Heart right ventricle (tissue), 16 donors: ENCODE measurements around the gene SMOC1. TPM values are rescaled to one million over a fixed set of nuclear protein-coding genes. Genes with fewer than 3 reads are reported as not detected.

Source experiments
- ATAC-seq, 8 donors: fragments of 200-7000 bp; cut with Tn5 transposase; one replicate each; pipeline ENCODE4 v1.9.1; 2020; ENCODE audit warnings: mild to moderate bottlenecking in 8 of 8, moderate library complexity in 8 of 8, moderate number of reproducible peaks in 1 of 8
- DNase-seq, 2 donors: peaks; one replicate each; pipeline ENCODE4 v3.0.0-alpha.2; 2020
- H3K27ac ChIP-seq, 10 donors: fragments of 200-600 bp; sonication (generic) in 2 of 10; one replicate each; pipeline versions ENCODE4 v1.5.0 to v1.8.0; 2020 to 2022; ENCODE audit warnings: mild to moderate bottlenecking in 3 of 10
- H3K27me3 ChIP-seq, 7 donors: fragments of 200-600 bp; one replicate each; pipeline ENCODE4 v1.8.0; 2021 to 2022; ENCODE audit warnings: mild to moderate bottlenecking in 2 of 7
- H3K36me3 ChIP-seq, 9 donors: fragments of 200-600 bp; sonication (generic) in 1 of 9; one replicate each; pipeline versions ENCODE4 v1.5.0 to v1.8.0; 2020 to 2022; ENCODE audit warnings: mild to moderate bottlenecking in 2 of 9
- H3K4me1 ChIP-seq, 9 donors: fragments of 200-600 bp; sonication (generic) in 1 of 9; one replicate each; pipeline versions ENCODE4 v1.5.0 to v1.8.0; 2020 to 2022; ENCODE audit warnings: mild to moderate bottlenecking in 4 of 9
- H3K4me3 ChIP-seq, 10 donors: fragments of 200-600 bp; sonication (generic) in 2 of 10; one replicate each; pipeline versions ENCODE4 v1.5.0 to v1.8.0; 2020 to 2022; ENCODE audit warnings: mild to moderate bottlenecking in 7 of 10, moderate library complexity in 2 of 10
- H3K9me3 ChIP-seq, 11 donors: fragments of 200-600 bp in 10 of 11; sonication (generic) in 2 of 11; one replicate each; pipeline versions ENCODE4 v1.5.0 to v1.8.0; 2013 to 2022; ENCODE audit warnings: mild to moderate bottlenecking in 2 of 11, control low read depth in 1 of 11, moderate library complexity in 1 of 11
- CTCF ChIP-seq, 9 donors: fragments of 200-600 bp; sonication (generic) in 2 of 9; IDR thresholded peaks; one replicate each; pipeline versions ENCODE4 v1.5.0 to v1.8.0; 2021 to 2022; ENCODE audit warnings: antibody characterized with exemption in 9 of 9, mild to moderate bottlenecking in 5 of 9, moderate library complexity in 1 of 9
- WGBS, 2 donors: extraction: QIAGEN DNeasy Blood & Tissue Kit; methylation state at CpG; one replicate each; pipeline ENCODE4 v1.1.7; 2013; ENCODE audit warnings: inconsistent platforms in 1 of 2; 5-methylcytosine and 5-hydroxymethylcytosine counted together
- intact Hi-C, 10 donors: fragments of 100-400 bp; cut with DNase I; formaldehyde crosslinking; loops; one replicate each; pipeline versions ENCODE4 v1.11.1 to v1.14.2; 2022
- polyA plus RNA-seq, 2 donors: library from polyadenylated mRNA; stranded (reverse); fragments of 200-250 nt; gene quantifications; one replicate each; pipeline ENCODE4 v1.2.3, GENCODE V29; 2013
- total RNA-seq, 10 donors: library from RNA; stranded (reverse); fragmentation: NEBNext Ultra II Directional in 3 of 10; extraction: Animal tissue kit (Norgen Biotek cat#: 25700) in 3 of 10; gene quantifications; one replicate each; pipeline versions ENCODE4 v1.2.1 to v1.2.4, GENCODE V29; 2021 to 2023
- donor health status: Arrhythmogenic right ventricular cardiomyopathy.
- donor health status: ischemic (EF 13 %, LVEDD 7.1; RV severe dilation, severe dysfunction).
- donor health status: healthy with polysubstance abuse.
- donor health status: DM: no; HTN: yes; CAD: no.
- donor health status: DM: no; HTN: no; CAD: no.
- donor health status: ischemic (EF 25% LVEDD 6.9; RV normal size, moderate dysfunction).
- donor health status: ischemic (EF 25% LVEDD 5.7; RV mildly dilated, moderate dysfunction).
- donor health status: healthy.
- donor health status: DM: yes; HTN: yes; CAD: no.
- donor health status: Ischemic cardiomyopathy.
- donor health status: ischemic (EF 35%, LVEDD 5.7; RV mildly dilated, moderate dysfunction).
- donor health status: nonischemic (EF 11% LVEDD 7.7; RV severe dilation, severe dysfunction).
- donor health status: DM: yes; HTN: yes; CAD: no.
- donor health status: PGD.
- donor health status: ischemic (EF 29% LVEDD 5.4; RV normal size, mild dysfunction).
- donor health status: nonischemic (EF 23%, LVEDD 6.1; RV moderate dilation, normal function).

SMOC1 gene
- total and polyA plus RNA-seq, 12 donors = 0.15 to 6.8 (median 1.3) TPM

GRCh38 chr14:69989622-69990021 is 110.4 kb downstream of the SMOC1 start:
- TF ChIP-seq CTCF (IDR thresholded peaks at IDR 0.05) = no peak
- WGBS, 2 donors = 65 to 76% methylated on average over 3 of the region's 3 CpGs
- intact Hi-C loops = no loop called here
- Histone ChIP-seq H3K27me3 (peaks cover 0 to 36% (median 18%) of the 10 kb centered on the region in 7 donors), H3K4me1 (peaks cover 0 to 12% (median 0%) of the 10 kb centered on the region in 9 donors), H3K4me3 (no peak overlapping the region), H3K27ac (no peak overlapping the region), H3K9me3 (no peaks in the 10 kb centered on the region), H3K36me3 (no peaks in the 10 kb centered on the region)
- no peak for ATAC-seq
- DNase-seq = no peak

GRCh38 chr14:69990323-69990722 is 111.1 kb downstream of the SMOC1 start:
- H3K36me3 ChIP-seq = no peaks in the 10 kb centered on the region
- H3K9me3 ChIP-seq = no peaks in the 10 kb centered on the region
- no peak overlapping the region for H3K4me3 ChIP-seq
- H3K4me1 ChIP-seq = peaks cover 0 to 12% (median 0%) of the 10 kb centered on the region in 9 donors
- intact Hi-C loops = no loop called here
- H3K27me3 ChIP-seq = peaks cover 0 to 36% (median 14%) of the 10 kb centered on the region in 7 donors
- TF ChIP-seq CTCF (IDR thresholded peaks at IDR 0.05) = no peak
- no peak overlapping the region for H3K27ac ChIP-seq
- DNase-seq (no peak), ATAC-seq (peak in 1 of 8 donors; percentile 54)

- ATAC-seq (no peak), DNase-seq (no peak)
- no peak overlapping the region for H3K27ac ChIP-seq
- no peaks in the 10 kb centered on the region for H3K9me3 ChIP-seq
- H3K4me3 ChIP-seq = no peak overlapping the region
- intact Hi-C loops = no loop called here
- H3K36me3 ChIP-seq = no peaks in the 10 kb centered on the region
- TF ChIP-seq CTCF (IDR thresholded peaks at IDR 0.05) = no peak
- H3K27me3 ChIP-seq = peaks cover 0 to 34% (median 15%) of the 10 kb centered on the region in 7 donors
- peaks cover 0 to 12% (median 0%) of the 10 kb centered on the region in 9 donors for H3K4me1 ChIP-seq
Measured at GRCh38 chr14:69991422-69991821, 112.2 kb downstream of the SMOC1 start.

- Histone ChIP-seq H3K9me3 (no peaks in the 10 kb centered on the region), H3K4me1 (peaks cover 0 to 12% (median 0%) of the 10 kb centered on the region in 9 donors), H3K4me3 (no peak overlapping the region), H3K36me3 (no peaks in the 10 kb centered on the region), H3K27ac (no peak overlapping the region), H3K27me3 (peaks cover 0 to 30% (median 15%) of the 10 kb centered on the region in 7 donors)
- TF ChIP-seq CTCF (IDR thresholded peaks at IDR 0.05) = no peak
- intact Hi-C loops = no loop called here
- ATAC-seq (peak in 6 of 8 donors; percentile 34 to 75 (median 55)), DNase-seq (peak in 1 of 2 donors; percentile 12)
- WGBS, 2 donors = 61 to 67% methylated on average over 3 of the region's 3 CpGs
Measured at GRCh38 chr14:69992564-69992963, 113.3 kb downstream of the SMOC1 start.
